Activated naive CD4-positive, alpha-beta T cell (primary cell): ENCODE data around the gene CACNA1F.

Experiments
- DNase-seq, 4 experiments: peaks; one replicate each; lab custom pipeline; 2025; lab: John Stamatoyannopoulos, UW

CACNA1F gene

DNA sequence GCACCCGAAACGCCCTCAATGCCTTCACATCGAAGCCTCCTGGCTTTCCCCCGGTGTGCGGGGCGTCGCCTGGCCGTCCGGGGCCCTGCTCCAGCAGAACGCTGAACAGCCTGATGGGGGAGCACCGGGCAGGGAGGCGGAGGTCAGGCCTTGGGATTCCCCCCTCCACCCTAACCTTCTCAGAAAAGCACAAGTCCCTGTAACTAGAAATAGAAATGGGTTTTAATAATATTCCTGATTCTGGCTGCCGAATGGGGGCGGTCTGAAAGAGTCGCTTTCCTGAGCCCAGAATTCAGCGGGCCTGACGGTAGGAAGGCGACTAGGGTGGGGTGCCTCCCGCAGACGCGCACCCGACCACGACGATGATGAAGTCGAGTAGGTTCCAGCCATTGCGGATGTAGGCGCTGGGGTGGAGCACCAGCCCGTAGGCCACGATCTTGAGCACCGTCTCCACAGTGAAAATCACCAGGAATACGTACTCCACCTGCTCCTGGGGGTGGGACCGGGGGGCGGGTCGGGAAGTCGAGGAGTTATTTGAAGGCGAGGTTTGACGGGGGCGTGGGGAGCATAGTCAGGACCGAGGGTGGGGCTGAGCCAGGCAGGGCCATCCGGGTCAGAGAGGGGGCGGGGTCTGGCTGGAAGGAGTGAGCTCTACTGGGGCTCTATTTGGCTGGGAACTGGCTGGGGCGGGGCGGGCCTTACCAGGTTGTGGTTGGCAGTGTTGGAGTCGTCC lies 2.5 kb downstream of the CACNA1F start:
- DNase-seq, result peak in 2 of 4 experiments; percentile 12 to 40

DNA sequence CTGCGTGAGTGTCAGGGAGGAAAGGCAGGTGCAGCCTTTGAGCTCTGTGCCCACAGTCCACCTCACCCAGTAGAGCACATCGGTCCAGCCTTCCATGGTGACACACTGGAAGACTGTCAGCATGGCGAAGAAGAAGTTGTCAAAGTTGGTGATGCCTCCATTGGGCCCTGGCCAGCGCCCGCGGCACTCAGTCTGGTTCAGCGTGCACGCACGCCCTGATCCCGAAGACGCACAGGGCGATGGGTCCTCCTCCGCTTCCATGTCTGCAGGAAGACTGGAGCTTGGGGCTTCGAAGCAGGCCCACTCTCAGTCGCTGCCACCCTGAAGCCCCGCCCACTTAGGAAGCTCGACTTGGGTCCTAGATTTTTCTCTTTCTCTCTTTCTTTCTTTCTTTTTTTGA lies 5.0 kb downstream of the CACNA1F start:
- no peak for DNase-seq

DNA sequence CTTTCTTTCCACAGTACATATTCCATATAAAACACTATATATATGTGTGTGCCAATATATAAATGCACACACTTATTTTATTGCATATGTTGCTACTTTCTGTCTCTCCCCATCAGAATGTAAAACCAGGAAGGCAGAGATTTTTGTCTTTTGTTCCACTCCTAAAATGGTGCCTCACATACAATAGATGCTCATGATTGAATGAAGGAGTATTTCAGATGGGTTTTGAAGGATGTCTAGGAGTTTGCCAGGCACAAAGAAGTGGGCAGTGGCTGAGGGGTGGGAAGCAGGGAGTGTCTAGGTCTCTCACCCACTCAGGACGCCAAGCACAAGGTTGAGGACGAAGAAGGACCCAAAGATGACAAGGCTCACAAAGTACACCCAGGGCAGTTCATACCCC lies 5.4 kb downstream of the CACNA1F start:
- no peak for DNase-seq

DNA sequence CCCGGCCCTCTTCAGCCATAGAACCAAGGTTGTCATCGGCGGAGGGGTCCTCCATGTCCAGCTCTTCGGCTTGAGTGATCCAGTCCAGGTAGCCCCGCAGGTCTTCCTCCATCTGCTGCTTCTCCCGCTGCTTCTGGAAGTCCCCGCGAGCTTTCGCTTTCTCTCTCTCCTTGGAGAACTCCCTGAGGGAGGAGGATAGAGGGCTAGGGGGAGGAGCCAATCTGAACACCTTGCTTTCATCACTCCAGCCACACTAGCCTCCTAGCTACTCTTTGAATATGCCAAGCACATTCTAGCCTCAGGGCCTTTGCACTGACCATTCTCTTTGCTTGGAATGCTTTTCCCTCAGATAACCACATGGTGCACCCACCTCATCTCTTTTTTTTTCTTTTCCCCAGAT lies 6.2 kb downstream of the CACNA1F start:
- no peak for DNase-seq

DNA sequence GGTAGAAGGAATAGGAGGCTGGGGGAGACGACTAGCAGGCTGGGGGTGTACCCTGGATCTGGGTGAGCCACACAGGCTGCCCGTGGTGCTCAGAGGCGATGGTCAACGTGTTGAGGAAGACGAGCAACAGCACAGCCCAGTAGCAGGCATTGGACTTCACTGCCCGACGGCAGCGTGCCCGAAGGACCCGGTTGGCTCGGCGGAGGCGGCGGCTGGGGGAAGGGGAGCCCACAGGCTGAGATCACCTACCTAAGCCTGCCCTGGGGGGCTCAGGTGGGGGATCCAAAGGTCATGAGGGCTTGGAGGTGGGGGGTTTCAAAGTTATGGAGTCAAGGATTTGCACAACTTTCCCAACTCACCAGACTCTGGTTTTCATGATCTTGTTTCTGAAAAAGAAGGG lies 7.3 kb downstream of the CACNA1F start:
- DNase-seq, result no peak

DNA sequence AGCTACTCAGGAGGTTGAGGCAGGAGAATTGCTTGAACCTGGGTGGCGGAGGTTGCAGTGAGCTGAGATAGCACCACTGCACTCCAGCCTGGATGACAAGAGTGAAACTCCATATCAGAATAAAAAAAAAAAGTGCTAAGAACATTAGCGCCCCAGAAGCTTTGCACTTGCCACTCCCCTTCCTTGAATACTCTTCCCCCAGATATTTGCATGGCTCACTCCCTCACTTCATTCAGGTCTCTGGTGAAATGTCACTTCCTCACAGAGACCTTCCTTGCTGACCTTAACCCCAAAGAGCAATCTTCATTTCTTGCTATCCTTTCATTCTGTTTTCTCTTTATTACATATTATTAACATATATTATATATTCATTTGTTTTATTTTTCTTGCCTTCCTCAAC lies 11.3 kb downstream of the CACNA1F start:
- no peak for DNase-seq

DNA sequence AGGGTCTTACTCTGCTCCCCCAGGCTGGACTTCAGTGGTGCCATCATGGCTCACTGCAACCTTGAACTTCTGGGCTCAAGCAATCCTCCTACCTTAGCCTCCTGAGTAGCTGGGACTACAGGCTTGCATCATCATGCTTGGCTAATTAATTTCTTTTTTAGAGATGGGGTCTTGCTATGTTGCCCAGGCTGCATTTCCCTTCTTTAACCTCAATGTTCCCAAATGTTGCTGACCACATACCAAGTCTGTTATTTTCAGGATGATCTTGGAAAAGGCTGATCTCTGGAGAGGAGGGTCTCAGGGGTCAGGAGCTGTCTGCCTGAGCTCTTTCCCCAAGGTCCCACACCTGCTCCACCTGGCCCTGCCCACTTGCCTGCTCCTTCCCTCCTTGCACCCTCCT lies 13.0 kb downstream of the CACNA1F start:
- DNase-seq, result no peak

DNA sequence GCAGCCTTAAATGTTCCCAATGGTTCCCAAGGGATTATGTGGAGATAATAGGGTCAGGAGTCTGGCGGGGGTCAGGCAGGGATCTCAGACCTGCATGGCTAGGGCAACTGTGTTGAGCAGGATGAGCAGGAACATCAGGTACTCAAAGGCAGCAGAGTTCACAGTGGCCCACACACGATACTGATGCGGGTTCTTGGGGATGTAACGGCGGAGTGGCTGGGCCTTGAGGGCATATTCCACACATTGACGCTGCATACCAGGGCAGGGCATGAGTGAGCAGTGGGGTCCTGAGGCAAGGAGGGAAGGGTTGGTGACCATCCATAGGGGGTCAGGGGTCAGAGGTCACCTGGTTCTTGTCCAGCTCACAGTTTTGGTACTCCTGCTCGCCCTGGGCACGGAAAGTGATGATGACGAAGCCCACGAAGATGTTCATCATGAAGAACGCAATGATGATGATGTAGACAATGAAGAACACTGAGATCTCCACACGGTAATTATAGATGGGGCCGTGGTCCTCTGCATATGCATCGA lies 18.1 kb downstream of the CACNA1F start:
- no peak for DNase-seq

DNA sequence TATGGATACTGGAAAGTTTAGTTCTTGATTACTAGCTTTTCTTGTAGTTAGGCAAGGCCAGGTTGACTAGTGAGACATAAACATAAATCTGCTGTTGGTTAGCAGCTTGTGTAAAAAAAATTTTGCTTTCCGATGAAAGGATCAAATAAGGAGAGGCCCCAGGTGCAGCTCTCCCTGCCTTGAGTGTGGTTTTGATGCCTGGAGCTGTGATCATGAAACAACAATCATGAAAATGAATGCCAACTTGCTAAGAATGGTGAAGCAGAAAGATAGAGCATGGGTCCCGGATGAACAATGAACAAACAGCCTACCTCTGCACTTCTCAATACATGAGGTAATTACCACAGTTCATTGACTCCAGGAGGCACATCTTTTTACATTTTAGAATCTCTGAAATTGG lies 18.7 kb downstream of the CACNA1F start:
- no peak for DNase-seq

DNA sequence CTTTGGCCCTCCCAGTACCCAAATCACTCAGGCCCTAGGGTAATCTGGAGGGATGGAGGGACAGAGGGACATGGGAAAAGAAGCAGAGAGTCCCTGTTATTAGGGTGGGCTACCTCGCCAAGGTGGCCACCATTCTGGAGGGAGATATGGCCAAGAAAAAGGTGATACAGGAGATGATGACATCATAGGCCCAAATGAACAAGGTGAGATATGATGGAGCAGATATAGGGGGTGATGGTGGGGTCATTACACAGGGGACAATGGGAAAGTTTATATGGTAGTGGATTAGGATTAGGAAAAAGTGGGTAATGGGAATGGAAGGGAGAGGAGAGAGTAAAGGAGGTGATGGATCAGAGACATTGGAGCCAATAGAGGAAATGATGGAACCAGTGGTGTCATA lies 20.3 kb downstream of the CACNA1F start:
- DNase-seq, result no peak

DNA sequence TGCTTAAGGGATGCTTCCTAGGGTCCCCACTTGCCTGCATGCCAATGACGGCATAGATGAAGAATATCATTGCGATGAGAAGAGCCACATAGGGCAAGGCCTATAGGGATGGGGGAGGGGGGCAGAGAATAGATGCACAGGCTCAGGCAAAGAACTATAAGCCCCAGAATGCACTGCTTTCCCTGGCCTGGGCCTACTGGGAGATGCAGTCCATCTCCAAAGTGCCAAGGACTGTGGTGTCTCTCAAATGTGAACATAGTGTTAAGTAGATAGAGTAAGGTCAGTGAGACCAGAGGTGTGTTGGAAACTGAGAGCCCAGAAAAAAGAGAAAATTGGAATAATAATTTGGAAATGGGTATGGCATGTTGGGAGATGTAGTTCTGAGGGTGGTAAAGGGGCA lies 20.9 kb downstream of the CACNA1F start:
- no peak for DNase-seq

DNA sequence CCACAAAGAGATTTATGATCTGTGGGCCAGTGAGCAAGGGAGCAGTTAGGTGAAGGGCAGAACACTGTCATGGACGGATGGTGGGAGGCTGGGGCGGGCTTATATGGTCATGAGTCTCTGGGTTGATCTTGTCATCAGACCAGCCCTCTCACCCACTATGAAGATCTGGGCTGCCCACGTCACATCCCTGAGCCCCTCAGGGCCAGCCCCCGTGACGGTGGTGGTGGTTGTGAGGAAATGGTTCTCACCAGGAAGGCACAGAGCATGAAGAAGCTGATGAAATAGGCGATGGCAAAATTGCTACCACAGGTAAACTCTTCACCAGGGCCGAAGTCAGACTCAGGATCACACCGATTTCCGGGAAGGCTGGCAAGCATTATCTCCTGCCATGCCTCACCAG lies 22.1 kb downstream of the CACNA1F start:
- DNase-seq, result no peak

DNA sequence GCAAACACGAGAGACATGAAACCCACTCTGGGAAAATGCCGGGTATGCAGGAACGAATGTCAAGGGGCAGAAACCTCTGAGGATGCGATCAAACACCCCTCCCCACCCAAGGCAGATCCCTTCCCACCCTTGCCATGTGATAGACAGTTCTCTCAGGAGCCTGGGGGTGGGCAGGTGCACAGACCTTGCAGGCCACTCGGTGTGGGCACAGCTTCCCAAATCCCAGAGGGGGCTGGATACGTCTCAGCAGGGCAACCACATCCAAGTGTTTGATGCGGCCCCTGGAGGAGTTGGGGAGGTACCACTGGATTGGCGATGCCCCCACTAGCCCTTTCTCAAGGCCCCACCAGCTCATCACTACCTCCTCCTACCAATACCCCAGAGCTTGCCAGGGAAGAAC lies 22.7 kb downstream of the CACNA1F start:
- no peak for DNase-seq

DNA sequence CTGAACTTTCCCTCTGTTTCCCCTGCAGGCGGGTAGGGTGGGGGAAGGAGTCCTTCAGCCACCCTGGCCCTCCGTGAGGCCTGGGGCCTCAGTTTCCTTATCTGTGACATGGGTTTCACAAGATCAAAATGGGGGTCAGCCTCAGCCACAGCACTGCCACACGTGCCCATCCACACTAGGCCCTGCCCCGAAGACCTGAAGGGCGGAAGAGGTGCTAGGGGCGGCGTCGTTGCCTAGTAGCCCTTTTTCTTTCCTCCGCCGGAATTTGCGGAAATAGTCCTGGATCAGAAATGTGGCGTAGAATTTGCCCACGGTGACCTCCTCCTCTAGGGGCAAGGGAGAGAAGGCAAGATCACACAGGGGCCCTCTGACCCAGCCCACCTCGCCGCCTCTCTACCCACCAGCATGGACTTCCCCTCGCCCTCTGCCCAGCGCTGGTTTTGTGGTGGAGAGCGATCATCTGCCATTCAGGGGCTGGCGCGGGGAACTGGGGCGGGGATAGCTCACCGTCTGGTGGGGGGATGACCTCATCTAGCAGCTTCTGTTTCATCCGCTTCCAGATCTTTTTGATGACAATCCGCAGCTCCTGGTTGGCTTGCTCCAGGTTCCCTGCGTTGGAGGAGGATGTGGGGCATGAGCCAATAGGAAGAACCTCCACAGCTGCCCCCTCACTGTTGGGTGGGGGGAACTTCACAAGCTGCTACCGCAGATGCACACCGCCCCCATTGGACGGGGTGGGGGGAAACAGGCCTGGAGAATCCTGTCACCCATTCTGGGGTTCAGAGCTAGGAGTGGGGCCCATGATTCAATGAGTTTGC lies 23.5 kb downstream of the CACNA1F start:
- DNase-seq, result no peak

DNA sequence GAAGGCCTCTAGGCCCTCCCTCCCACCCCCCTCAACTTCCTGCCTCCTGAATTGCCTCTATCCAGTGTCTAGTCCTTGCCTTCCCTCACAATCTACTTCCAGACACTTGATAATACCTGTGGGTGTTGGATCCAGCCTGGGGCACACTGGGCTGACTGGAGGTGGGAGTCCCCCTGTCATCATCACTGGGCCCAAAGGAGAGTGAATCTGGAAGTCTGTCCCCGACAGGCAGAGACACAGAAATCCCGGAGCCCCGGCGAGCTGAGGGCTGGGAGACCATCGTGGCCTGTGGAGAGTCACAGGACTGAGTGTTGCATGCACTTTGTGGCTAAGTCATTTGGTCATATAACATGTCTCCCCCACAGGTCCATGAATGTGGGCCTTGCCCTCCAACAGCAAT lies 24.7 kb downstream of the CACNA1F start:
- no peak for DNase-seq

DNA sequence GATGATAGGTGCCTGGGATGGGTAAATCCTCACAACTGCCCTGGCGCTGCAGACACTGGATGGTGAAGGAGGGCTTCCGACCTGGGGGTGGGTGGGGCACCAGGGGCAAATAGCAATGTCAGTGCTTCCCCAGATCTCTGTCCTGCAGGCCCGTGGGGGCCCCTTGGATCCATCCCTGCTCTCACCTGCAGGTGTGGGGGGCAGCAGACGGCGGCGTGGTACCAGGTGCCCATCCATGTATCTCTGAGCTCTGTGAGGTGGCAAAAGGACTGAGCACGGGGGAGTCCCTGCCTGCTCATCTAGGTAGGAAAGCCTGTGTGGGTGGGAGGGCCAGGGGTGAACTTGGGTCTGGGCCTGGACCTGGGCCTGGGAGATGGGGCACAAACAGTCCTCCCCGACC lies 26.6 kb downstream of the CACNA1F start:
- no peak for DNase-seq

DNA sequence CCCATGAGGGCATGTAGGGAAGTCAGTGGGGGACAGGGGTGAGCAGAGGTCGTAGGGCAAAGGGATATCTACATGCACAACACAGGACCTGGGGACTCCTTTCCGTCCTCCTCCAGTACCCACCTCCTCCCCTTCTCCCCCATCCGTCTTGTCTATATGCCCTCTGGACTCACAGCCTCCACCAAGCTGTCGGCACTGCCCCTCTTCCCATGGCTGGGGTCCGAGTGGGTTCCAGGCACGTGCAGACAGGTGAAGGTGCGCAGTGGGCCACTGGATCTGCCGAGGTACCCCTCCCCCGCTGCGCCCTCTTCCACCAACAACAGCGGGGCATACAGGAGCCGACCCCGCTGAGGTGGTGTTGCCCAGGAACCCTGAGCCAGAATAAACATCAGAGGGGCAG lies 27.7 kb downstream of the CACNA1F start:
- no peak for DNase-seq

DNA sequence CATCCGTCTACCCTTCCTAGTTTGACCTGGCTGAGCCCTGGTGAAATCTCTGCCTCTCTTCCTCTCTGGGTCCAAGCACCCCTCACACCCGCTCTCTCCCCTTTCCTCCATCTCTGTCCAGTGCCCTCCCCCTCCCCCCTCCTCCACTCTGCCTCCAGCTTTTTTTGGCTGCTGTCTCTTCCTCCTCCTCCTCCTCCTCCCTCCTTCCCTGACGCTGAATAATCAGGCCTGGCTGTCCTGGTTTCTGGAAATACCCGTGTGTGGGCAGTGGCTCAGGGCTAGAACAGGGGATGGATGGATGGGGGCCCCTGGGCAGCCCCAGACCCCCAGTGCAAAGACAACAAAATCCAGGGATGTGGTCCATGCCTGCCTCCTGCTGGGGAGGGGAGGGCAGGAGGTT lies 28.4 kb downstream of the CACNA1F start:
- DNase-seq, result no peak

DNA sequence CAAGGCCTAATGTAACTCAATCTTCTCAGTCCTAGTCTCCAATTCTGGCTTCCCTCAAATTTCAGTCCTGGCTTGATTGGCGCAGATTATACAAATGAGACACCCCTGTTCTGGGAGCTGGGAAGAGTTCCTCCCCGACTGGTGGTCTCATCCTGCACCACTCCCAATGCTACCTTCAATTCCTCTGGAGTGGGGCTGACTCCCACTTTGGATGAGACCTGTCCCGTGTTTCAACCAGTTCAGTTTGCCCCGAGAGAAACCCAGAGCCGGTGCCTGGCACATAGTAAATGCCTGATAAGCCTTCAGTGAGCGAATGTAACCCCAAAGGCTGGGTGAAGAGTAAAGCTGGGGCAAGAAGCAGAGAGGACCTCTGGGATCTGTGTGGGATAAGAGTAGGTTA lies 29.1 kb downstream of the CACNA1F start:
- no peak for DNase-seq

DNA sequence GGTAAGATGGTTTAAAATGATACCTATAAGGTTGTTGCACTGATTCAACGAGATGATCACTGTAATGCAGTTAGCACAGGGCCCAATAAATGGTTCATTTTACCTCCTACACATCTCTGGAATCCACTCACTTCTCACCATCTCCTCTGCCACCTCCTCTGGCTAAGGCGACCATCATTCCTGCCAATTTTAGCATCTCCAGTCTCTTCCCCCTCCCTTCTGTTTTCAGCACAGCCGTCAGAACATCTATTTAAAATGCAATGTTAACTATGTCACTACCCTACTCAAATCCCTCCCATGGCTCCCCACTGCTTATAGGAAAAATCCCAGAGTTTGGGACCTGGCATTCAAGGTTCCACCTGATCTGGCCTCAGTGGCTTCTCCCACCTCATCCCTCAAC lies 29.6 kb downstream of the CACNA1F start:
- DNase-seq, result no peak

DNA sequence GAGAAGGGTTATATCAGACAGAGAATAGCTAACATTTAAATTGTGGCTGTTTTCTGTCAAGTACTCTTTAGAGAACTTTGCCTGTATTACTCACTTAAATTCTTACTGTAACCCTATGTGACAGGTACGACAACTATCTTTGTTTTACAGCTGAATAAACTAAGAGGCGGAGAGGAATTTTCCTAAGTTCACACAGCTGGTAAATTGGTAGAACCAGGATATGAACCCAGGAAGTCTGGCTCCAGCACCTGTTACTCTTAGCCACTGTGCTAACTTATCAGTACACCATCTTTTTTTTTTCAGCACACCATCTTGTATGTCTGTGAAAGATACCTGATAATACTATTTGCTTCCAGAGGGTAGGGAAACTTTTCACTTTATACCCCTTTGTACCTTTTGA lies 31.1 kb downstream of the CACNA1F start:
- DNase-seq, result no peak

DNA sequence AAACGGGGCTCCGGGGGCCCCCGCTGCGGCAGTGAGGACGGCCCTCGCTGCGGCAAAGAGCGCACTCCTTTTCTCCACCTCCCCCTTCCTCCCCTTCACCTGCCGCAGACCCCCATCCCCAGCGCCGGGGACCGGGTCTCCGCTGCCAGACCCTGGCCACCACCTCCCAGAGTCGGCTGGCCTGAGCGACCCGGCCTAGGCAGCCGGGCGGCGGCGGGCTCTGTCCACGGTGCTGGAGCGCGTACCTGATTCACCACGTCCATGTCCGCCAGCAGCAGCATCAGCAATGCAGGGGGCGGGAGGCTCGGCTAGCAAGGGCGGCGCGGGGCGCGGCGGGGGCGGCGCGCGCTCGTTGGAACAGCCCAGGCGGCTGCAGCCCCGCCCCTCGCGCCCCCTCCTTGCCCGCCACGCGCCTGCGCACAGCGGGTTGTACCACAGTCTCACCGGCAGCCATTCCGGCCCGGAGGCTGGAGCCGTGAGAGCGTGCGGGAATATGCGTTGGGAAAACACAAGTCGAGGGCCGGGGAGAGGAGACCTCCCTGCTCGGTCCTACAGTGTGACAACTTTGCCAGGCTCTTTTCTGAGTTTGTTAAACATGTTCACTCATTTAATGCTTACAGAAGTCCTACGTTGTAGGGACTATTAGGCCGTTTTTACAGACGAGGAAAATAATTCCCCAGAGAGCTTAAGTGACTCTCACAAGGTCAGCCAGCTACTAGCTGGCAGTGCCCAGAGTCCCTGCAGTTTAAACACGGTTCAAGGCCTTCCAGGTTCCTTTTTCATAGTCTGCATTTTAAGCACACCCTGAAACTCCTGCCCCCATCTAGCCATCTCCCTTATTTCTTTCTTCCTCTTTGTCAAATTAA lies 33.0 kb downstream of the CACNA1F start, which contains the start of gene SYP:
Gene SYP (minus strand): TSS at position 288 of the 866 bp plus-strand sequence. CDS start 7 bp downstream, at position 281.
- DNase-seq, result peak; percentile 57 to 86 (median 78)

DNA sequence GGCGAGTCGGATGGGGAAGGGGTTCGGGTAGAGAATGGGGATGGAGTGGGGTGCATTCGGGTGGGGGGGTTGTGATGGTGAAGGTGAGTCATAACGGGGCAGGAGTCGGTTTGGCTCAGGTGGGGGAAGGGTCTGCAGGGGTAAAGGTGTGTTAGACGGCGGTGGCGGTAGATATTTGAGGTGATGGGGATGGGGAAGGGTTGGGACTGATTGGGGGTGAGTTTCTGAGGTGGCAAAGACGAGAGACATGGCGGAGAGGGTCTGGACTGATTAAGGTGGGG lies 33.9 kb downstream of the CACNA1F start:
- DNase-seq, result no peak
